Measurements from ENCODE around the gene SCLY.

The SCLY gene

GRCh38 chr2:238095143-238095542 lies 34.3 kb downstream of the SCLY start:
- peak in 1 of 10 donors; percentile 30 for DNase-seq
- intact Hi-C loops (cut with DNase I): no loop called here

GRCh38 chr2:238096311-238097011 lies 35.7 kb downstream of the SCLY start:
- DNase-seq: peak in 3 of 10 donors; percentile 69 to 78 (median 72)
- intact Hi-C loops (cut with DNase I): no loop called here

GRCh38 chr2:238097201-238097987 lies 36.6 kb downstream of the SCLY start:
- peak in 3 of 10 donors; percentile 27 to 78 (median 69) for DNase-seq
- intact Hi-C loops (cut with DNase I): no loop called here

GRCh38 chr2:238097988-238098871 lies 37.4 kb downstream of the SCLY start:
- DNase-seq: peak in 3 of 10 donors; percentile 53 to 81 (median 80)
- intact Hi-C loops (cut with DNase I): no loop called here

GRCh38 chr2:238098901-238099713 lies 38.3 kb downstream of the SCLY start:
- intact Hi-C loops (cut with DNase I): no loop called here

GRCh38 chr2:238099714-238100048 lies 38.9 kb downstream of the SCLY start:
- intact Hi-C loops (cut with DNase I): no loop called here
- peak in 1 of 10 donors; percentile 52 for DNase-seq

More at GRCh38 chr2:238098901-238099713, 38.3 kb downstream of the SCLY start:
- peak in 3 of 10 donors; percentile 45 to 78 (median 61) for DNase-seq

- DNase-seq: peak in 3 of 10 donors; percentile 53 to 79 (median 56)
- intact Hi-C loops (cut with DNase I): no loop called here
These were observed 39.4 kb downstream of the SCLY start, which contains the start of gene ESPNL for GRCh38 chr2:238100049-238100820. TSS of gene ESPNL (plus strand) at chr2:238100340. CDS start at chr2:238100420, 80 bp downstream.

- DNase-seq: peak in 3 of 10 donors; percentile 48 to 81 (median 72)
- intact Hi-C loops (cut with DNase I): no loop called here
These were observed 40.3 kb downstream of the SCLY start for GRCh38 chr2:238100821-238101771.

- DNase-seq: peak in 3 of 10 donors; percentile 70 to 80 (median 76)
- intact Hi-C loops (cut with DNase I): no loop called here
These were observed 41.4 kb downstream of the SCLY start for GRCh38 chr2:238101891-238102841.

- intact Hi-C loops (cut with DNase I): no loop called here
- peak in 2 of 10 donors; percentile 27 to 45 for DNase-seq
These were observed 42.1 kb downstream of the SCLY start for GRCh38 chr2:238102865-238103264.

- intact Hi-C loops (cut with DNase I): no loop called here
- peak in 3 of 10 donors; percentile 32 to 80 (median 52) for DNase-seq
These were observed 42.8 kb downstream of the SCLY start for GRCh38 chr2:238103465-238104225.

GRCh38 chr2:238104226-238104690 lies 43.5 kb downstream of the SCLY start:
- intact Hi-C loops (cut with DNase I): no loop called here
- peak in 4 of 10 donors; percentile 7 to 70 (median 59) for DNase-seq

GRCh38 chr2:238104691-238105371 lies 44.0 kb downstream of the SCLY start:
- intact Hi-C loops (cut with DNase I): no loop called here
- DNase-seq: peak in 4 of 10 donors; percentile 2 to 81 (median 63)

GRCh38 chr2:238105506-238106338 lies 44.9 kb downstream of the SCLY start:
- peak in 7 of 10 donors; percentile 9 to 83 (median 27) for DNase-seq
- intact Hi-C loops (cut with DNase I): no loop called here
